Neural crest cell (in vitro differentiated cells): Measurements from ENCODE around the gene MLF1. TPM values are rescaled to one million over a fixed set of nuclear protein-coding genes. Genes with fewer than 3 reads are reported as not detected.

ENCODE experiments used
- DNase-seq: peaks from one replicate; pipeline ENCODE4 v3.0.0; 2021; ENCODE audit warnings: low read depth, mixed read lengths, low spot score
- H3K27ac Mint-ChIP-seq: one replicate; pipeline ENCODE4 v1.8.0; 2021; ENCODE audit warnings: mild to moderate bottlenecking, mixed read lengths; ENCODE audit not compliant: unreplicated experiment
- H3K27me3 Mint-ChIP-seq: 2 replicates; pipeline ENCODE4 v1.8.0; 2021; ENCODE audit warnings: low read depth, mild to moderate bottlenecking, mixed read lengths
- H3K36me3 Mint-ChIP-seq: 2 replicates; pipeline ENCODE4 v1.8.0; 2021; ENCODE audit warnings: low read depth, mild to moderate bottlenecking, mixed read lengths
- H3K4me1 Mint-ChIP-seq: 2 replicates; pipeline ENCODE4 v1.8.0; 2021; ENCODE audit warnings: mixed read lengths
- H3K4me3 Mint-ChIP-seq: one replicate; pipeline ENCODE4 v1.8.0; 2021; ENCODE audit warnings: mild to moderate bottlenecking, mixed read lengths
- H3K9me3 Mint-ChIP-seq: 2 replicates; pipeline ENCODE4 v1.8.0; 2021; ENCODE audit warnings: mixed read lengths
- CTCF ChIP-seq: fragments of 200-600 bp; sonication (generic); conservative IDR thresholded peaks from 2 replicates; pipeline ENCODE4 v1.5.0; 2021; ENCODE audit warnings: antibody characterized with exemption, mild to moderate bottlenecking
- total RNA-seq: library from RNA; stranded (reverse); gene quantifications from 2 replicates; pipeline ENCODE4 v1.2.1, GENCODE V29; 2021

Gene MLF1
- total RNA-seq, 1 donor from 2014 or later = 19.8 TPM

- no peak for DNase-seq
- Mint-ChIP-seq H3K27ac (no peak overlapping the region), H3K4me3 (no peak overlapping the region), H3K9me3 (peaks cover 4% of the 10 kb centered on the region), H3K36me3 (peaks cover 2% of the 10 kb centered on the region), H3K27me3 (peaks cover 39% of the 10 kb centered on the region), H3K4me1 (peaks cover 15% of the 10 kb centered on the region)
- no peak for TF ChIP-seq CTCF
Observed at GRCh38 chr3:158569794-158570193, 1.2 kb upstream of the MLF1 start.

GRCh38 chr3:158571969-158572765, 1.2 kb downstream of the MLF1 start:
- H3K27me3 Mint-ChIP-seq = peaks cover 35% of the 10 kb centered on the region
- H3K4me1 Mint-ChIP-seq = peaks cover 15% of the 10 kb centered on the region
- H3K27ac Mint-ChIP-seq = no peak overlapping the region
- no peak for TF ChIP-seq CTCF
- no peak for DNase-seq
- peaks cover 2% of the 10 kb centered on the region for H3K36me3 Mint-ChIP-seq
- peak overlapping the region; percentile 27 for H3K4me3 Mint-ChIP-seq
- H3K9me3 Mint-ChIP-seq = no peaks in the 10 kb centered on the region

- TF ChIP-seq CTCF = no peak
- peaks cover 15% of the 10 kb centered on the region for H3K4me1 Mint-ChIP-seq
- no peak overlapping the region for H3K4me3 Mint-ChIP-seq
- no peaks in the 10 kb centered on the region for H3K9me3 Mint-ChIP-seq
- peaks cover 30% of the 10 kb centered on the region for H3K27me3 Mint-ChIP-seq
- H3K36me3 Mint-ChIP-seq = peaks cover 2% of the 10 kb centered on the region
- no peak for DNase-seq
- no peak overlapping the region for H3K27ac Mint-ChIP-seq
Observed at GRCh38 chr3:158572766-158573060, 1.7 kb downstream of the MLF1 start.

GRCh38 chr3:158573714-158574113, 2.7 kb downstream of the MLF1 start:
- Mint-ChIP-seq H3K4me3 (no peak overlapping the region), H3K9me3 (no peaks in the 10 kb centered on the region), H3K36me3 (peaks cover 2% of the 10 kb centered on the region), H3K27me3 (peaks cover 20% of the 10 kb centered on the region), H3K27ac (no peak overlapping the region), H3K4me1 (peaks cover 15% of the 10 kb centered on the region)
- DNase-seq = no peak
- no peak for TF ChIP-seq CTCF

GRCh38 chr3:158574646-158575045, 3.7 kb downstream of the MLF1 start:
- Mint-ChIP-seq H3K4me1 (peaks cover 15% of the 10 kb centered on the region), H3K4me3 (no peak overlapping the region)

More at GRCh38 chr3:158574646-158575045, 3.7 kb downstream of the MLF1 start:
- TF ChIP-seq CTCF = no peak
- DNase-seq = no peak
- no peaks in the 10 kb centered on the region for H3K9me3 Mint-ChIP-seq
- H3K27me3 Mint-ChIP-seq = peaks cover 12% of the 10 kb centered on the region
- H3K36me3 Mint-ChIP-seq = peaks cover 2% of the 10 kb centered on the region
- no peak overlapping the region for H3K27ac Mint-ChIP-seq
